GM12892 (cell line): ENCODE results near the gene XCR1.

ENCODE experiments used
- POLR2A ChIP-seq: IDR thresholded peaks from 2 replicates; pipeline ENCODE4 v1.6.1; 2011; ENCODE audit warnings: low read depth, low read length, control low read depth
- POLR2AphosphoS5 ChIP-seq: IDR thresholded peaks from 2 replicates; pipeline ENCODE4 v1.6.1; 2011; ENCODE audit warnings: low read depth, low read length, control low read depth
- TAF1 ChIP-seq: IDR thresholded peaks from 2 replicates; pipeline ENCODE4 v1.6.1; 2011; ENCODE audit warnings: low read depth, mild to moderate bottlenecking, control low read depth, low read length, borderline replicate concordance

GRCh38 chr3:46065750-46066256 lies 38.5 kb upstream of the XCR1 start:
- TF ChIP-seq TAF1 (no peak), POLR2A (no peak), POLR2AphosphoS5 (no peak)
